ENCODE measurements around the gene TMPRSS13. TPM values are rescaled to one million over a fixed set of nuclear protein-coding genes. Genes with fewer than 3 reads are reported as not detected.

TMPRSS13 gene
- total RNA-seq, 2 experiments from 2014 or later, result 0.99 to 1.4 TPM

DNA sequence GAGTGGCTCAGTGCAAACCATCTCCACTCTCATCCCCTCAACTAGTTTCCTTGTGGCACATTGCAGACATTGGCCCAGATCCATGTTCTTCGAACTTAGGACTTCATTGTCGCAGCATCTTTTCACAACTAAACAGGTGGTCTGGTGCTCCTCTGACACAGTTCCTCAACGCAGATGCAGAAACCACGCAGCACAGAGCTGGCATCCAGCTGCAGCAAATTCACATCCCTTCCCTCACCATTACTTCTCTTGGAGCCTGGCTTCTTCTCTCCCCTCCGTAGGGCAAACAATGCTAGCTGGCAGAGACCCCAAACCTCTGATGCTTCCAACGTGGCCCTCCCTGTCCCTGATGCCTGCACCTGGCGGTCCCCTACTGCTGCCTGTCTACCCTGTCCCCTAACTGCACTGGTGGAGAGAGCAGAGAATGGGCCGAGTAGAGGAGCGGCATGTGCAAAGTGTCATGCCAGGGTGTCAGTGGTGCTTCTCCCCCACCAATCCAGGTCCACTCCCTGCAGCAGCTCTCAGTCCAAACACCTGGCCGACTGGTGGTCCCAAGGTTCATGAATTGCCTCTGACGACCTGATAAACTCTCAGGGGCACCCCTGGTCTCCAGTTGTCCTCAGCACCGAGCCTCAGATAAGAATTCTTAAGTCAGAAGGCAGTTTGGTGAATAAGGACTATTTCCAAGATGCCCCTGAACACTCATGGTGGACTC is 18.1 kb downstream of the TMPRSS13 start:
- no peaks in the 10 kb centered on the region for H3K4me1 Mint-ChIP-seq (ENCODE audit: low read depth)
- no peak overlapping the region for H3K27ac Mint-ChIP-seq
- no peaks in the 10 kb centered on the region for H3K27me3 Mint-ChIP-seq
- Histone ChIP-seq H3K27me3 (ENCODE audit: control insufficient read depth in 1 of 2, insufficient read depth in 2 of 2, low read length in 2 of 2) (no peaks in the 10 kb centered on the region), H3K36me3 (ENCODE audit: insufficient read depth, low read length) (no peaks in the 10 kb centered on the region), H3K9me3 (ENCODE audit: control insufficient read depth in 1 of 2, insufficient read depth in 1 of 2, low read length in 2 of 2) (no peaks in the 10 kb centered on the region), H3K27ac (ENCODE audit: low read depth in 1 of 2, low read length in 2 of 2) (no peak overlapping the region), H3K4me3 (ENCODE audit: low read length) (no peak overlapping the region), H3K4me1 (ENCODE audit: insufficient read depth, low read length) (peaks cover 8% of the 10 kb centered on the region)
- DNase-seq, result peak in 1 of 14 experiments; percentile 19
- no peaks in the 10 kb centered on the region for H3K9me3 Mint-ChIP-seq
- H3K4me3 Mint-ChIP-seq, result no peak overlapping the region
- H3K36me3 Mint-ChIP-seq (ENCODE audit: low read depth), result no peaks in the 10 kb centered on the region
- intact Hi-C loops (cut with DNase I, micrococcal nuclease), result no loop called here
- TF ChIP-seq, protein P1, sequence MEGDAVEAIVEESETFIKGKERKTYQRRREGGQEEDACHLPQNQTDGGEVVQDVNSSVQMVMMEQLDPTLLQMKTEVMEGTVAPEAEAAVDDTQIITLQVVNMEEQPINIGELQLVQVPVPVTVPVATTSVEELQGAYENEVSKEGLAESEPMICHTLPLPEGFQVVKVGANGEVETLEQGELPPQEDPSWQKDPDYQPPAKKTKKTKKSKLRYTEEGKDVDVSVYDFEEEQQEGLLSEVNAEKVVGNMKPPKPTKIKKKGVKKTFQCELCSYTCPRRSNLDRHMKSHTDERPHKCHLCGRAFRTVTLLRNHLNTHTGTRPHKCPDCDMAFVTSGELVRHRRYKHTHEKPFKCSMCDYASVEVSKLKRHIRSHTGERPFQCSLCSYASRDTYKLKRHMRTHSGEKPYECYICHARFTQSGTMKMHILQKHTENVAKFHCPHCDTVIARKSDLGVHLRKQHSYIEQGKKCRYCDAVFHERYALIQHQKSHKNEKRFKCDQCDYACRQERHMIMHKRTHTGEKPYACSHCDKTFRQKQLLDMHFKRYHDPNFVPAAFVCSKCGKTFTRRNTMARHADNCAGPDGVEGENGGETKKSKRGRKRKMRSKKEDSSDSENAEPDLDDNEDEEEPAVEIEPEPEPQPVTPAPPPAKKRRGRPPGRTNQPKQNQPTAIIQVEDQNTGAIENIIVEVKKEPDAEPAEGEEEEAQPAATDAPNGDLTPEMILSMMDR (IDR thresholded peaks at IDR 0.05), result no peak
- ATAC-seq (ENCODE audit: poor library complexity), result no peak
- ChIA-PET POLR2A (no interaction called here), CTCF (interaction anchor here (1.7 kb wide), 1 partner anchor 36 kb away, joined by 5 read pairs; no protein-coding TSS in a partner anchor)

DNA sequence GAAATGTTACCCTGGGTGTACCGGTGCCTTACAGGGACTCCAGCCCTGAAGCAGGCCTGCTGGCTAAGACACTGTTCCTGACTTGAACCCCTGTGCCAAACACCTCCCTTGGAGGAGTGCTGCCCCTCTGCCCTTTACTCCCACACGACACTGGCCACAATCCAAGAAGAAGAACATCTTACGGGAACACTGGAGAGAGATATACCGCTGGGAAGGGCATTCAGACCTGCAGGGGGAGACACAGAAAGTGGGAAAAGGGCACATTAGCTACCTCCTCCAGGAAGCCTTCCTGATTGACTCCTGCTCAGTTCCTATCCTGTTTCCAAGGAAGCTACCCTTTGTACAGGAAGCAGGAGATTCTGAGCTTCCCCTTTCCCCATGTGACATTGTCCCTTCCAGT is 18.7 kb downstream of the TMPRSS13 start:
- TF ChIP-seq, protein P1 (IDR thresholded peaks at IDR 0.05), result no peak
- no peak overlapping the region for H3K27ac Mint-ChIP-seq

DNA sequence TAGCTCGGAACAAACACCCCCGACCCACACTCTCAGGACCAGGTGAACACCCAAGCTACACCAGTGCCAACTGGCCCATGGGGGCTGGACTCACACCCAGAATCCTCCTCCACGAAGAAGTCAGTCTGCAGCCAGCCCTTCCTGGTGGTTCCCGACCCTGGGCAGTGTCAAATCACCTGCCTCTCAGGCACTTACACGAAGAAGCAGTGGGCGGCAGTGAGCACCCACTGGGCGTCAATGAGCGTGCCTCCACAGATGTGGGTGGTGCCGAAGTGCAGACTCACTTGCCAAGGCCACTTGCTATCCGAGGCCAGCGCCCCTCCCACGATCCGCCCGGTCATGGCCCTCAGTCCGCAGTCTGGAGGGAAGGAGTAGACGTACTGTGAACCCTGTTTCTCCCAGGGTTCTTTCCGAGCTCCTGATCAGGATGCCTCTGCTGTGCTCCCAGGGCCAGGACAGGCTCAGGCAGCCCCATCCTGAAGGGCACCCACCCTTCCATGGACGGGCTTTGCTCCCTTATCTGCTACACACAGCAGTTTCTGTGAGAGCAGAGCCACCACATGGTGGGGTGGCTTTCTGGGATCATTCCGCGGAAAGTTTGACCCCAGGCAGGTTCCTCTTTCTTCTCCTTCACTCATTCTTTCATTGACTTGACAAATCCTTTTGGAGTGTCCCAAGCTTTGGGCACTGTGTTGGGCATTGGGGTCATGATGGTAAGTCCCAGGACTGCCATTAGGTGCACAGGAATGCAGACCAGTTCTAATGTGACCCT is 19.4 kb downstream of the TMPRSS13 start:
- TF ChIP-seq, protein P1 (IDR thresholded peaks at IDR 0.05), result no peak
- CTCF ChIA-PET, result no interaction called here
- Histone ChIP-seq H3K9me3 (ENCODE audit: control insufficient read depth in 1 of 2, insufficient read depth in 1 of 2, low read length in 2 of 2) (no peaks in the 10 kb centered on the region), H3K27me3 (ENCODE audit: control insufficient read depth in 1 of 2, insufficient read depth in 2 of 2, low read length in 2 of 2) (no peaks in the 10 kb centered on the region), H3K27ac (ENCODE audit: low read depth in 1 of 2, low read length in 2 of 2) (no peak overlapping the region), H3K4me3 (ENCODE audit: low read length) (no peak overlapping the region), H3K36me3 (ENCODE audit: insufficient read depth, low read length) (no peaks in the 10 kb centered on the region), H3K4me1 (ENCODE audit: insufficient read depth, low read length) (peaks cover 8% of the 10 kb centered on the region)
- H3K27ac Mint-ChIP-seq, result no peak overlapping the region
- H3K9me3 Mint-ChIP-seq, result no peaks in the 10 kb centered on the region
- no peaks in the 10 kb centered on the region for H3K4me1 Mint-ChIP-seq (ENCODE audit: low read depth)
- H3K4me3 Mint-ChIP-seq, result no peak overlapping the region
- H3K36me3 Mint-ChIP-seq (ENCODE audit: low read depth), result no peaks in the 10 kb centered on the region
- no peak for ATAC-seq (ENCODE audit: poor library complexity)
- intact Hi-C loops (cut with DNase I, micrococcal nuclease), result no loop called here
- peak in 1 of 14 experiments; percentile 25 for DNase-seq
- POLR2A ChIA-PET, result no interaction called here
- H3K27me3 Mint-ChIP-seq, result no peaks in the 10 kb centered on the region

More for the DNA sequence above, 18.7 kb downstream of the TMPRSS13 start:
- Mint-ChIP-seq H3K27me3 (no peaks in the 10 kb centered on the region), H3K9me3 (no peaks in the 10 kb centered on the region), H3K4me3 (no peak overlapping the region), H3K36me3 (ENCODE audit: low read depth) (no peaks in the 10 kb centered on the region), H3K4me1 (ENCODE audit: low read depth) (no peaks in the 10 kb centered on the region)
- H3K27me3 ChIP-seq (ENCODE audit: control insufficient read depth in 1 of 2, insufficient read depth in 2 of 2, low read length in 2 of 2), result no peaks in the 10 kb centered on the region
- CTCF ChIA-PET, result no interaction called here
- intact Hi-C loops (cut with DNase I, micrococcal nuclease), result no loop called here
- H3K4me3 ChIP-seq (ENCODE audit: low read length), result no peak overlapping the region
- no peaks in the 10 kb centered on the region for H3K36me3 ChIP-seq (ENCODE audit: insufficient read depth, low read length)
- DNase-seq, result peak in 1 of 14 experiments; percentile 16
- no peak overlapping the region for H3K27ac ChIP-seq (ENCODE audit: low read depth in 1 of 2, low read length in 2 of 2)
- POLR2A ChIA-PET, result no interaction called here
- no peaks in the 10 kb centered on the region for H3K9me3 ChIP-seq (ENCODE audit: control insufficient read depth in 1 of 2, insufficient read depth in 1 of 2, low read length in 2 of 2)
- H3K4me1 ChIP-seq (ENCODE audit: insufficient read depth, low read length), result peaks cover 8% of the 10 kb centered on the region
- ATAC-seq (ENCODE audit: poor library complexity), result no peak
